HEK293 (cell line): ENCODE measurements around the gene EPHX1.

ENCODE experiments used
- CTCF ChIA-PET: fragments of 350-600 bp; formaldehyde crosslinking; extraction: SDS; loops from one replicate; lab custom pipeline; 2021; ENCODE audit warnings: antibody characterized with exemption; lab: Yijun Ruan, JAX
- POLR2A ChIA-PET: fragments of 300-600 bp; formaldehyde crosslinking; extraction: SDS; loops from one replicate; lab custom pipeline; 2020; ENCODE audit warnings: antibody characterized with exemption, inconsistent platforms; lab: Yijun Ruan, JAX
- H3K27ac ChIP-seq: fragments of 200-500 bp; sonication (Bioruptor generic); 2 replicates; pipeline ENCODE4 v1.5.1; 2014; ENCODE audit warnings: low read depth, low read length, control low read depth, inconsistent platforms; ENCODE audit errors: extremely low read depth
- H3K36me3 ChIP-seq, 2 experiments: fragments of 200-500 bp in 1 of 2; sonication (Bioruptor generic) in 1 of 2; 1 replicate in 1 of 2; 2 replicates in 1 of 2; pipeline ENCODE4 v1.5.1; 2014 to 2017; ENCODE audit warnings: inconsistent platforms in 2 of 2, low read length in 2 of 2; ENCODE audit not compliant: control insufficient read depth in 2 of 2, insufficient read depth in 1 of 2
- H3K4me1 ChIP-seq: fragments of 200-500 bp; sonication (Bioruptor generic); 2 replicates; pipeline ENCODE4 v1.5.1; 2014; ENCODE audit warnings: mild to moderate bottlenecking, low read length, inconsistent platforms; ENCODE audit not compliant: control insufficient read depth, insufficient read depth
- H3K4me3 ChIP-seq: 2 replicates; pipeline ENCODE4 v1.5.1; 2011; ENCODE audit warnings: low read depth, mild to moderate bottlenecking, control low read depth, low read length, moderate library complexity
- H3K9me3 ChIP-seq: fragments of 200-500 bp; sonication (Bioruptor generic); 2 replicates; pipeline ENCODE4 v1.5.1; 2014; ENCODE audit warnings: low read depth, low read length, inconsistent platforms; ENCODE audit not compliant: control insufficient read depth, insufficient read depth
- FEZF1 ChIP-seq: fragments of 450-650 bp; formaldehyde crosslinking; IDR thresholded peaks from 2 replicates; pipeline ENCODE4 v1.5.1; 2016; ENCODE audit warnings: missing biosample characterization, missing genetic modification characterization
- GLIS2 ChIP-seq: fragments of 450-650 bp; formaldehyde crosslinking; IDR thresholded peaks from 2 replicates; pipeline ENCODE4 v1.5.1; 2016; ENCODE audit warnings: missing biosample characterization, missing genetic modification characterization
- IKZF3 ChIP-seq: fragments of 450-650 bp; IDR thresholded peaks from 2 replicates; pipeline ENCODE4 v1.5.0; 2018; ENCODE audit warnings: missing biosample characterization, mild to moderate bottlenecking, missing genetic modification characterization, moderate library complexity
- SP2 ChIP-seq: fragments of 450-650 bp; formaldehyde crosslinking; IDR thresholded peaks from 2 replicates; pipeline ENCODE4 v1.5.1; 2016; ENCODE audit warnings: missing biosample characterization, missing genetic modification characterization
- SP3 ChIP-seq: fragments of 450-650 bp; formaldehyde crosslinking; IDR thresholded peaks from 2 replicates; pipeline ENCODE4 v1.5.1; 2016; ENCODE audit warnings: missing biosample characterization, missing genetic modification characterization
- YY2 ChIP-seq: fragments of 450-650 bp; formaldehyde crosslinking; IDR thresholded peaks from 2 replicates; pipeline ENCODE4 v1.5.1; 2016; ENCODE audit warnings: missing biosample characterization, missing genetic modification characterization
- ZBTB20 ChIP-seq: fragments of 450-650 bp; formaldehyde crosslinking; IDR thresholded peaks from 2 replicates; pipeline ENCODE4 v1.5.1; 2016; ENCODE audit warnings: missing biosample characterization, missing genetic modification characterization
- ZBTB21 ChIP-seq: fragments of 450-650 bp; formaldehyde crosslinking; IDR thresholded peaks from 2 replicates; pipeline ENCODE4 v1.5.1; 2017; ENCODE audit warnings: missing biosample characterization, missing genetic modification characterization
- ZEB2 ChIP-seq: fragments of 450-650 bp; formaldehyde crosslinking; IDR thresholded peaks from 2 replicates; pipeline ENCODE4 v1.5.1; 2016; ENCODE audit warnings: missing biosample characterization, missing genetic modification characterization
- ZFHX2 ChIP-seq: fragments of 450-650 bp; formaldehyde crosslinking; conservative IDR thresholded peaks from 2 replicates; pipeline ENCODE4 v1.5.1; 2016; ENCODE audit warnings: missing biosample characterization, missing genetic modification characterization
- ZNF132 ChIP-seq: fragments of 450-650 bp; formaldehyde crosslinking; IDR thresholded peaks from 2 replicates; pipeline ENCODE4 v1.5.1; 2017; ENCODE audit warnings: missing biosample characterization, missing genetic modification characterization, borderline replicate concordance
- ZNF133 ChIP-seq: fragments of 450-650 bp; formaldehyde crosslinking; IDR thresholded peaks from 2 replicates; pipeline ENCODE4 v1.5.1; 2016; ENCODE audit warnings: missing biosample characterization, missing genetic modification characterization
- ZNF184 ChIP-seq: fragments of 450-650 bp; IDR thresholded peaks from 2 replicates; pipeline ENCODE4 v1.5.1; 2018; ENCODE audit warnings: missing biosample characterization, mild to moderate bottlenecking, missing genetic modification characterization
- ZNF341 ChIP-seq: fragments of 450-650 bp; formaldehyde crosslinking; IDR thresholded peaks from 2 replicates; pipeline ENCODE4; 2016; ENCODE audit warnings: low read depth, missing biosample characterization, missing genetic modification characterization
- ZNF423 ChIP-seq: fragments of 450-650 bp; formaldehyde crosslinking; IDR thresholded peaks from 2 replicates; pipeline ENCODE4 v1.5.1; 2016; ENCODE audit warnings: missing biosample characterization, missing genetic modification characterization
- ZNF529 ChIP-seq: fragments of 450-650 bp; formaldehyde crosslinking; IDR thresholded peaks from 2 replicates; pipeline ENCODE4 v1.5.1; 2017; ENCODE audit warnings: missing genetic modification characterization, missing biosample characterization; ENCODE audit not compliant: insufficient replicate concordance
- ZNF530 ChIP-seq: fragments of 450-650 bp; formaldehyde crosslinking; IDR thresholded peaks from 2 replicates; pipeline ENCODE4 v1.5.1; 2016; ENCODE audit warnings: low read depth, missing biosample characterization, missing genetic modification characterization
- ZNF555 ChIP-seq: fragments of 450-650 bp; formaldehyde crosslinking; conservative IDR thresholded peaks from 2 replicates; pipeline ENCODE4 v1.5.1; 2017; ENCODE audit warnings: missing biosample characterization, mild to moderate bottlenecking, missing genetic modification characterization, inconsistent platforms
- ZNF624 ChIP-seq: fragments of 450-650 bp; formaldehyde crosslinking; IDR thresholded peaks from 2 replicates; pipeline ENCODE4 v1.5.1; 2017; ENCODE audit warnings: missing biosample characterization, missing genetic modification characterization
- ZNF658 ChIP-seq: fragments of 450-650 bp; formaldehyde crosslinking; IDR thresholded peaks from 2 replicates; pipeline ENCODE4; 2016; ENCODE audit warnings: missing biosample characterization, missing genetic modification characterization
- ZNF776 ChIP-seq: fragments of 450-650 bp; formaldehyde crosslinking; IDR thresholded peaks from 2 replicates; pipeline ENCODE4 v1.5.0; 2017; ENCODE audit warnings: missing biosample characterization, missing genetic modification characterization, borderline replicate concordance
- ZNF830 ChIP-seq: fragments of 450-650 bp; IDR thresholded peaks from 2 replicates; pipeline ENCODE4 v1.5.0; 2018; ENCODE audit warnings: missing biosample characterization, missing genetic modification characterization, low read depth, mild to moderate bottlenecking, moderate library complexity
- TF ChIP-seq, protein P1 (sequence below): fragments of 450-650 bp; formaldehyde crosslinking; IDR thresholded peaks from 2 replicates; pipeline ENCODE4 v1.5.1; 2016; ENCODE audit warnings: missing biosample characterization, missing genetic modification characterization
- TF ChIP-seq, protein P2 (sequence below): fragments of 450-650 bp; formaldehyde crosslinking; IDR thresholded peaks from 2 replicates; pipeline ENCODE4 v1.5.1; 2016; ENCODE audit warnings: missing biosample characterization, missing genetic modification characterization
- TF ChIP-seq, protein P3 (sequence below): fragments of 450-650 bp; formaldehyde crosslinking; IDR thresholded peaks from 2 replicates; pipeline ENCODE4 v1.5.1; 2017; ENCODE audit warnings: missing biosample characterization, missing genetic modification characterization
- TF ChIP-seq, protein P4 (sequence below): fragments of 450-650 bp; formaldehyde crosslinking; IDR thresholded peaks from 2 replicates; pipeline ENCODE4; 2016; ENCODE audit warnings: missing biosample characterization, missing genetic modification characterization

The EPHX1 gene

DNA sequence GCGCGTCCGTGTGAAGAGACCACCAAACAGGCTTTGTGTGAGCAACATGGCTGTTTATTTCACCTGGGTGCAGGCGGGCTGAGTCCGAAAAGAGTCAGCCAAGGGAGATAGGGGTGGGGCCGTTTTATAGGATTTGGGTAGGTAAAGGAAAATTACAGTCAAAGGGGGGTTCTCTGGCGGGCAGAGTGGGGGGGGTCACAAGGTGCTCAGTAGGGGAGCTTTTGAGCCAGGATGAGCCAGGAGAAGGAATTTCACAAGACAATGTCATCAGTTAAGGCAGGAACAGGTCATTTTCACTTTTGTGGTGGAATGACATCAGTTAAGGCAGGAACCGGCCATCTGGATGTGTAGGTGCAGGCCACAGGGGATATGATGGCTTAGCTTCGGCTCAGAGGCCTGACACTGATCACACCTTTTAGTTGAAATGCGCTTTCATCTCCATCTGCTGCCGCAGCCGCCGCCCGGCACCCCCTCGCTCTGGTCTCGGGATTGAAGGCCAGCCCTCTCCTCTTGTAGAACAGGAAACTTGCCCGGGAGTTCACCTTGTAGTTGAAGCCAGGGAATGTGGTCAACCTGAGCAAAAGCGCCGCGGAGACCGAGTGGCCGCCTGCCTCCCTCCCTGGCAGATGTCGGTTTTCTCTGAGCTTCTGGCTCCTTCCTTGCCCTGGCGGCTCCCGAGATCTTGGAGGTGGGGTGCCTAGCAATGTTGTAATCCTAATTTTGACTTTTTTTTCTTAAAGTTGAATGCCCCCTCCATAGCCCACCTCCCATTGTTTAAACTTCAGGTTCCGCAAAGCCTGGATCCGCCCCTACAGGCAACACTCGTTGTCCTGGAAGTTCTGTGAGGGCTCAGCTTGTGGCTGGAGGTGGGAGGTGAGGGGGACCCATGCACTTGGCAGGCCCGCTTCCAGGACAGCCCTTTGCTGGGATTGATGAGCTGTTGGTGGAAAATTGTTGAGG, 935 bp downstream of the EPHX1 start (continued):
- TF ChIP-seq ZNF184 (tag by site-specific recombination) (0 out of 2 replicates have a peak, but pooled peaks have one; percentile 8), YY2 (tag by site-specific recombination) (0 out of 2 replicates have a peak, but pooled peaks have one; percentile 8), GLIS2 (tag by site-specific recombination) (peak; percentile 73), SP2 (tag by site-specific recombination) (0 out of 2 replicates have a peak, but pooled peaks have one; percentile 9), FEZF1 (tag by site-specific recombination) (peak; percentile 55), ZEB2 (tag by site-specific recombination) (peak; percentile 14; the same call in 1 of the 2 replicates), ZFHX2 (tag by site-specific recombination) (0 out of 2 replicates have a peak, but pooled peaks have one; percentile 5), ZBTB21 (tag by site-specific recombination) (peak; percentile 43; the same call in 1 of the 2 replicates), ZNF341 (tag by site-specific recombination) (0 out of 2 replicates have a peak, but pooled peaks have one; percentile 62)
- TF ChIP-seq, protein P1, sequence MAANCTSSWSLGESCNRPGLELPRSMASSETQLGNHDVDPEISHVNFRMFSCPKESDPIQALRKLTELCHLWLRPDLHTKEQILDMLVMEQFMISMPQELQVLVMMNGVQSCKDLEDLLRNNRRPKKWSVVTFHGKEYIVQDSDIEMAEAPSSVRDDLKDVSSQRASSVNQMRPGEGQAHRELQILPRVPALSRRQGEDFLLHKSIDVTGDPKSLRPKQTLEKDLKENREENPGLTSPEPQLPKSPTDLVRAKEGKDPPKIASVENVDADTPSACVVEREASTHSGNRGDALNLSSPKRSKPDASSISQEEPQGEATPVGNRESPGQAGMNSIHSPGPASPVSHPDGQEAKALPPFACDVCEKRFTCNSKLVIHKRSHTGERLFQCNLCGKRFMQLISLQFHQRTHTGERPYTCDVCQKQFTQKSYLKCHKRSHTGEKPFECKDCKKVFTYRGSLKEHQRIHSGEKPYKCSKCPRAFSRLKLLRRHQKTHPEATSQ, result 0 out of 2 replicates have a peak, but pooled peaks have one; percentile 65
- TF ChIP-seq, protein P2, sequence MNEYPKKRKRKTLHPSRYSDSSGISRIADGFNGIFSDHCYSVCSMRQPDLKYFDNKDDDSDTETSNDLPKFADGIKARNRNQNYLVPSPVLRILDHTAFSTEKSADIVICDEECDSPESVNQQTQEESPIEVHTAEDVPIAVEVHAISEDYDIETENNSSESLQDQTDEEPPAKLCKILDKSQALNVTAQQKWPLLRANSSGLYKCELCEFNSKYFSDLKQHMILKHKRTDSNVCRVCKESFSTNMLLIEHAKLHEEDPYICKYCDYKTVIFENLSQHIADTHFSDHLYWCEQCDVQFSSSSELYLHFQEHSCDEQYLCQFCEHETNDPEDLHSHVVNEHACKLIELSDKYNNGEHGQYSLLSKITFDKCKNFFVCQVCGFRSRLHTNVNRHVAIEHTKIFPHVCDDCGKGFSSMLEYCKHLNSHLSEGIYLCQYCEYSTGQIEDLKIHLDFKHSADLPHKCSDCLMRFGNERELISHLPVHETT (tag by site-specific recombination), result 0 out of 2 replicates have a peak, but pooled peaks have one; percentile 24
- TF ChIP-seq, protein P3, sequence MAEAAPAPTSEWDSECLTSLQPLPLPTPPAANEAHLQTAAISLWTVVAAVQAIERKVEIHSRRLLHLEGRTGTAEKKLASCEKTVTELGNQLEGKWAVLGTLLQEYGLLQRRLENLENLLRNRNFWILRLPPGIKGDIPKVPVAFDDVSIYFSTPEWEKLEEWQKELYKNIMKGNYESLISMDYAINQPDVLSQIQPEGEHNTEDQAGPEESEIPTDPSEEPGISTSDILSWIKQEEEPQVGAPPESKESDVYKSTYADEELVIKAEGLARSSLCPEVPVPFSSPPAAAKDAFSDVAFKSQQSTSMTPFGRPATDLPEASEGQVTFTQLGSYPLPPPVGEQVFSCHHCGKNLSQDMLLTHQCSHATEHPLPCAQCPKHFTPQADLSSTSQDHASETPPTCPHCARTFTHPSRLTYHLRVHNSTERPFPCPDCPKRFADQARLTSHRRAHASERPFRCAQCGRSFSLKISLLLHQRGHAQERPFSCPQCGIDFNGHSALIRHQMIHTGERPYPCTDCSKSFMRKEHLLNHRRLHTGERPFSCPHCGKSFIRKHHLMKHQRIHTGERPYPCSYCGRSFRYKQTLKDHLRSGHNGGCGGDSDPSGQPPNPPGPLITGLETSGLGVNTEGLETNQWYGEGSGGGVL, result peak; percentile 63
- TF ChIP-seq, all 188 proteins: peak for 24; not testable (repeated sequence) for 164

DNA sequence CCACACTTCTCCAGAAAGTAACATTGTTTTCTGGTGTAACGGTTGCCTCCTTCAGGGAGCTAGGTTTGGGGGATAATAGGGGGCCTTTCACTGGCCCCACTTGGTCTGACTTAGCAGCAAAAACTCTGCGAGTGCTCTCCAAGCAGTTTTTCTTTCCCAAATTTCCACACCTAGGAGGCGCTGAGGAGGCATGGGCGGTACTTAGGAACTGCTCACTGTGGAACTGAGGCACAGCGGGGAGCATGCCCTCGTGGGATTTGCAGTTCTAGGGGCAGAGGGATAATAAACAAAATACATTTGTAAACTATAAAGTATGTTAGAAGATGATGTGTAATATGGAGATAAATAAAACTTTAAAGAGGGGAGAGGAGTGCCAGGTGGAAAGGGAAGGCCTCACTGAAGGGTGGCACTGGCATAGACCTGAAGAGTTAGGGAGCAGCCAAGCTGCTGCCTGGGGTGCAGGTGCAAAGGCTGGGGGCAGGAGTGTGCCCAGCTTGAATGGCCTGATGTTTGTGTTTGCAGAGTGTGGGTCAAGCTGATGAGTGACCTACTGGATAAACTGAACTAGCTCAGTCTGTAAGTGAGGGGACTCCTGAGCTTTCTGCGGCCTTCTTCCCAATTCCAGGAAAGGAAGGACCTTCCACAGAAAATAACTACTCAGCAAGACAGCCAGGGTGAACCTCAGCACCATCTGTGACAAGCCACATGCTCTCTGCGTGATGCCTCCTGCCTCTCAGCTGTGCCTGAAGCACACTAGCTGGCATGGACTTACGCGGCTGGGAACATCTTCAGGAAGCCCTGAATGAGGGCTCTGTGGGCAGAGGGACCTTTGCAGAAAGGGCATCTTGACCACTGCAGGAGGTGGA, 1.9 kb downstream of the EPHX1 start:
- CTCF ChIA-PET, result interaction anchor here (0.6 to 3.9 kb wide), 17 partner anchors 8 to 347 kb away, joined by 3 to 22 read pairs (median 5); partner anchors contain the start of genes ENAH and SRP9
- Histone ChIP-seq H3K4me1 (peaks cover 20% of the 10 kb centered on the region), H3K4me3 (no peak overlapping the region)
- TF ChIP-seq ZNF133 (tag by site-specific recombination) (no peak), ZFHX2 (tag by site-specific recombination) (no peak), ZNF830 (tag by site-specific recombination) (no peak), ZNF555 (tag by site-specific recombination) (no peak), ZNF658 (tag by site-specific recombination) (no peak), ZBTB20 (tag by site-specific recombination) (no peak), ZNF529 (tag by site-specific recombination) (no peak), ZNF776 (tag by site-specific recombination) (no peak), ZNF132 (no peak), ZNF624 (no peak), ZNF423 (tag by site-specific recombination) (peak; percentile 66), SP3 (no peak), IKZF3 (tag by site-specific recombination) (peak; percentile 74), ZNF530 (no peak)
- TF ChIP-seq, protein P4, sequence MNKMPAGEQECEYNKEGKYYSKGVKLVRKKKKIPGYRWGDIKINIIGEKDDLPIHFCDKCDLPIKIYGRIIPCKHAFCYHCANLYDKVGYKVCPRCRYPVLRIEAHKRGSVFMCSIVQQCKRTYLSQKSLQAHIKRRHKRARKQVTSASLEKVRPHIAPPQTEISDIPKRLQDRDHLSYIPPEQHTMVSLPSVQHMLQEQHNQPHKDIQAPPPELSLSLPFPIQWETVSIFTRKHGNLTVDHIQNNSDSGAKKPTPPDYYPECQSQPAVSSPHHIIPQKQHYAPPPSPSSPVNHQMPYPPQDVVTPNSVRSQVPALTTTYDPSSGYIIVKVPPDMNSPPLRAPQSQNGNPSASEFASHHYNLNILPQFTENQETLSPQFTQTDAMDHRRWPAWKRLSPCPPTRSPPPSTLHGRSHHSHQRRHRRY (tag by site-specific recombination), result no peak

More for the DNA sequence above, 1.9 kb downstream of the EPHX1 start:
- POLR2A ChIA-PET, result interaction anchor here (0.5 to 6.8 kb wide), 6 partner anchors 16 to 71 kb away, joined by 3 to 46 read pairs (median 3); partner anchors contain the start of genes SRP9 and TMEM63A
- H3K27ac ChIP-seq, result no peak overlapping the region
- H3K9me3 ChIP-seq, result no peaks in the 10 kb centered on the region
- H3K36me3 ChIP-seq, result peaks cover 0 to 7% of the 10 kb centered on the region in 2 experiments; a peak in 1 of 3 replicates
